ENCODE measurements around the gene EIF3L. TPM values are rescaled to one million over a fixed set of nuclear protein-coding genes. Genes with fewer than 3 reads are reported as not detected.

The EIF3L gene
- polyA plus RNA-seq, 1 donor from 2014 or later: 352 TPM

GRCh38 chr22:37801946-37802309 lies 47.3 kb upstream of the EIF3L start:
- Histone ChIP-seq H3K9ac (ENCODE audit: low read length) (peak overlapping the region; percentile 84), H3K27ac (ENCODE audit: low read length) (peak overlapping the region; percentile 42), H3K4me3 (ENCODE audit: low read length) (peak overlapping the region; percentile 89)

More at GRCh38 chr22:37801946-37802309, 47.3 kb upstream of the EIF3L start:
- Histone ChIP-seq H3K79me2 (replicated peaks; ENCODE audit: insufficient read depth, low read length) (no peaks in the 10 kb centered on the region), H3K9me3 (ENCODE audit: low read length) (no peaks in the 10 kb centered on the region), H3K4me2 (ENCODE audit: low read length) (peak overlapping the region; percentile 88), H2AFZ (ENCODE audit: low read depth, low read length) (peak overlapping the region; percentile 94), H3K9me2 (ENCODE audit: insufficient read depth, low read length) (no peaks in the 10 kb centered on the region), H3K27me3 (ENCODE audit: insufficient read depth, low read depth, low read length) (peaks cover 36% of the 10 kb centered on the region), H4K20me1 (ENCODE audit: insufficient read depth) (no peaks in the 10 kb centered on the region), H3K36me3 (ENCODE audit: insufficient read depth, low read length) (no peaks in the 10 kb centered on the region), H3F3A (ENCODE audit: insufficient read depth, low read length, poor library complexity, severe bottlenecking) (peaks cover 5% of the 10 kb centered on the region)
- TF ChIP-seq CTCF (IDR thresholded peaks at IDR 0.05; ENCODE audit: poor library complexity, severe bottlenecking) (no peak), TAF1 (IDR thresholded peaks at IDR 0.05; ENCODE audit: low read depth) (no peak), EP300 (conservative IDR thresholded peaks at IDR 0.05; ENCODE audit: poor library complexity, severe bottlenecking) (no peak), MXI1 (conservative IDR thresholded peaks at IDR 0.05; ENCODE audit: poor library complexity, severe bottlenecking) (peak; percentile 56), POLR2AphosphoS5 (IDR thresholded peaks at IDR 0.05) (no peak), RAD21 (conservative IDR thresholded peaks at IDR 0.05) (no peak), EZH2 (IDR thresholded peaks at IDR 0.05; ENCODE audit: borderline replicate concordance, insufficient read depth, low read length, poor library complexity, severe bottlenecking) (no peak), REST (IDR thresholded peaks at IDR 0.05; ENCODE audit: borderline replicate concordance) (no peak), SMC3 (conservative IDR thresholded peaks at IDR 0.05; ENCODE audit: poor library complexity) (no peak)
